Measurements from ENCODE around the gene ELMOD3. TPM values are rescaled to one million over a fixed set of nuclear protein-coding genes. Genes with fewer than 3 reads are reported as not detected.
"Not testable (repeated sequence)": the region's sequence is repeated elsewhere in the genome, so short reads cannot be mapped to it uniquely, and the experiment has no call there.

The ELMOD3 gene
- total RNA-seq, 4 donors from 2014 or later = 24.4 to 41.8 (median 30.0) TPM

GRCh38 chr2:85329181-85329651, 25.4 kb upstream of the ELMOD3 start:
- no peak overlapping the region for H3K4me3 ChIP-seq
- peaks cover 4% of the 10 kb centered on the region for H3K36me3 ChIP-seq
- H3K9me3 ChIP-seq = no peaks in the 10 kb centered on the region
- no peak overlapping the region for H3K27ac ChIP-seq
- peaks cover 36% of the 10 kb centered on the region for H3K4me1 ChIP-seq
- H3K27me3 ChIP-seq = no peaks in the 10 kb centered on the region
- DNase-seq (ENCODE audit: low spot score in 2 of 2) = no peak
- TF ChIP-seq EP300 (IDR thresholded peaks at IDR 0.05) = no peak
- no peak for TF ChIP-seq POLR2AphosphoS5 (IDR thresholded peaks at IDR 0.05)
- no peak for TF ChIP-seq CTCF (IDR thresholded peaks at IDR 0.05)
- no peak for TF ChIP-seq POLR2A (IDR thresholded peaks at IDR 0.05)

- 81% methylated on average over 3 of the region's 3 CpGs for WGBS
- H3K9me3 ChIP-seq; DNase-seq (ENCODE audit: low spot score in 2 of 2); H3K36me3 ChIP-seq; H3K27ac ChIP-seq; H3K4me3 ChIP-seq; H3K27me3 ChIP-seq: not testable (repeated sequence)
- peaks cover 32% of the 10 kb centered on the region for H3K4me1 ChIP-seq
These were observed 24.9 kb upstream of the ELMOD3 start for GRCh38 chr2:85329701-85330100.

GRCh38 chr2:85330839-85331636, 23.5 kb upstream of the ELMOD3 start:
- DNase-seq (ENCODE audit: low spot score in 2 of 2) = no peak
- no peak overlapping the region for H3K27ac ChIP-seq
- WGBS = 86% methylated on average over 13 of the region's 13 CpGs
- no peak for TF ChIP-seq EP300 (IDR thresholded peaks at IDR 0.05)
- TF ChIP-seq CTCF (IDR thresholded peaks at IDR 0.05) = no peak
- no peak for TF ChIP-seq POLR2A (IDR thresholded peaks at IDR 0.05)
- no peak for TF ChIP-seq POLR2AphosphoS5 (IDR thresholded peaks at IDR 0.05)
- H3K9me3 ChIP-seq = no peaks in the 10 kb centered on the region
- no peak overlapping the region for H3K4me3 ChIP-seq
- H3K36me3 ChIP-seq = no peaks in the 10 kb centered on the region
- H3K4me1 ChIP-seq = peaks cover 19% of the 10 kb centered on the region
- no peaks in the 10 kb centered on the region for H3K27me3 ChIP-seq

GRCh38 chr2:85333877-85334276, 20.7 kb upstream of the ELMOD3 start:
- 98% methylated on average over 4 of the region's 4 CpGs for WGBS
- DNase-seq (ENCODE audit: low spot score in 2 of 2); H3K4me3 ChIP-seq; H3K36me3 ChIP-seq; H3K27ac ChIP-seq; H3K4me1 ChIP-seq; H3K9me3 ChIP-seq; H3K27me3 ChIP-seq: not testable (repeated sequence)

- DNase-seq (ENCODE audit: low spot score in 2 of 2) = no peak
- no peak overlapping the region for H3K27ac ChIP-seq
These were observed 19.6 kb upstream of the ELMOD3 start for GRCh38 chr2:85334928-85335327.

More at GRCh38 chr2:85334928-85335327, 19.6 kb upstream of the ELMOD3 start:
- TF ChIP-seq POLR2A (IDR thresholded peaks at IDR 0.05) = no peak
- no peak for TF ChIP-seq CTCF (IDR thresholded peaks at IDR 0.05)
- no peak for TF ChIP-seq POLR2AphosphoS5 (IDR thresholded peaks at IDR 0.05)
- no peak for TF ChIP-seq EP300 (IDR thresholded peaks at IDR 0.05)
- H3K4me3 ChIP-seq = no peak overlapping the region
- no peaks in the 10 kb centered on the region for H3K36me3 ChIP-seq
- WGBS = 48% methylated on average over 2 of the region's 2 CpGs
- H3K27me3 ChIP-seq = no peaks in the 10 kb centered on the region
- H3K9me3 ChIP-seq = no peaks in the 10 kb centered on the region
- no peaks in the 10 kb centered on the region for H3K4me1 ChIP-seq

All from suprapubic skin (tissue), 4 donors.